ENCODE results near the gene RBMS3. TPM values are rescaled to one million over a fixed set of nuclear protein-coding genes. Genes with fewer than 3 reads are reported as not detected.

The RBMS3 gene
- total and polyA plus RNA-seq, 2 experiments from 2014 or later: 34.9 to 37.1 TPM

GRCh38 chr3:29903600-29903999 is 622.7 kb downstream of the RBMS3 start:
- Histone ChIP-seq H3K36me3 (replicated peaks; ENCODE audit: insufficient read depth, low read depth) (no peaks in the 10 kb centered on the region), H3K4me3 (no peak overlapping the region), H3K27ac (no peak overlapping the region), H2AFZ (no peak overlapping the region), H3K9me2 (replicated peaks; ENCODE audit: insufficient read depth) (no peaks in the 10 kb centered on the region), H3K27me3 (no peaks in the 10 kb centered on the region), H3K79me2 (no peaks in the 10 kb centered on the region), H3K4me1 (ENCODE audit: insufficient read depth) (no peaks in the 10 kb centered on the region), H3K4me2 (no peak overlapping the region), H4K20me1 (ENCODE audit: insufficient read depth, poor library complexity, severe bottlenecking) (no peaks in the 10 kb centered on the region), H3K9me3 (ENCODE audit: low read depth) (no peaks in the 10 kb centered on the region)
- TF ChIP-seq EZH2phosphoT487 (IDR thresholded peaks at IDR 0.05; ENCODE audit: low read depth, severe bottlenecking, unreplicated experiment) (no peak), EZH2 (IDR thresholded peaks at IDR 0.05; ENCODE audit: borderline replicate concordance) (no peak), CTCF (IDR thresholded peaks at IDR 0.05; ENCODE audit: poor library complexity) (no peak)
- DNase-seq (ENCODE audit: low spot score): no peak
- WGBS (ENCODE audit: low lambda C conversion rate, missing lambda C conversion rate): 97% methylated on average over 1 of the region's 1 CpG

- Histone ChIP-seq H3K9me3 (ENCODE audit: low read depth) (no peaks in the 10 kb centered on the region), H3K4me3 (no peak overlapping the region), H3K79me2 (no peaks in the 10 kb centered on the region), H4K20me1 (ENCODE audit: insufficient read depth, poor library complexity, severe bottlenecking) (no peaks in the 10 kb centered on the region), H3K4me2 (no peak overlapping the region), H3K9me2 (replicated peaks; ENCODE audit: insufficient read depth) (no peaks in the 10 kb centered on the region), H2AFZ (no peak overlapping the region), H3K27ac (no peak overlapping the region), H3K36me3 (replicated peaks; ENCODE audit: insufficient read depth, low read depth) (no peaks in the 10 kb centered on the region), H3K4me1 (ENCODE audit: insufficient read depth) (no peaks in the 10 kb centered on the region), H3K27me3 (no peaks in the 10 kb centered on the region)
- 93% methylated on average over 1 of the region's 1 CpG for WGBS (ENCODE audit: low lambda C conversion rate, missing lambda C conversion rate)
- no peak for DNase-seq (ENCODE audit: low spot score)
- TF ChIP-seq EZH2phosphoT487 (IDR thresholded peaks at IDR 0.05; ENCODE audit: low read depth, severe bottlenecking, unreplicated experiment) (no peak), EZH2 (IDR thresholded peaks at IDR 0.05; ENCODE audit: borderline replicate concordance) (no peak), CTCF (IDR thresholded peaks at IDR 0.05; ENCODE audit: poor library complexity) (no peak)
Observed at GRCh38 chr3:29906906-29907305, 626.0 kb downstream of the RBMS3 start.

- 95% methylated on average over 2 of the region's 2 CpGs for WGBS (ENCODE audit: low lambda C conversion rate, missing lambda C conversion rate)
- H2AFZ ChIP-seq: no peak overlapping the region
- no peaks in the 10 kb centered on the region for H3K79me2 ChIP-seq
- no peaks in the 10 kb centered on the region for H3K9me2 ChIP-seq (replicated peaks; ENCODE audit: insufficient read depth)
- H3K27ac ChIP-seq: no peak overlapping the region
- H4K20me1 ChIP-seq (ENCODE audit: insufficient read depth, poor library complexity, severe bottlenecking): no peaks in the 10 kb centered on the region
- no peaks in the 10 kb centered on the region for H3K9me3 ChIP-seq (ENCODE audit: low read depth)
- no peak for DNase-seq (ENCODE audit: low spot score)
- H3K36me3 ChIP-seq (replicated peaks; ENCODE audit: insufficient read depth, low read depth): no peaks in the 10 kb centered on the region
- TF ChIP-seq EZH2 (IDR thresholded peaks at IDR 0.05; ENCODE audit: borderline replicate concordance): no peak
- TF ChIP-seq CTCF (IDR thresholded peaks at IDR 0.05; ENCODE audit: poor library complexity): no peak
- no peak for TF ChIP-seq EZH2phosphoT487 (IDR thresholded peaks at IDR 0.05; ENCODE audit: low read depth, severe bottlenecking, unreplicated experiment)
- no peaks in the 10 kb centered on the region for H3K27me3 ChIP-seq
- H3K4me3 ChIP-seq: no peak overlapping the region
- no peak overlapping the region for H3K4me2 ChIP-seq
- no peaks in the 10 kb centered on the region for H3K4me1 ChIP-seq (ENCODE audit: insufficient read depth)
Observed at GRCh38 chr3:29912600-29913288, 631.9 kb downstream of the RBMS3 start.

Data from hepatocyte (in vitro differentiated cells).